Heart left ventricle (tissue), 13 donors: ENCODE data around the gene TERT.

Experiments used
- CTCF ChIP-seq, 12 donors: fragments of 200-600 bp; sonication (generic) in 4 of 12; IDR thresholded peaks; one replicate each; pipeline versions ENCODE4 v1.5.0 to v1.8.0; 2018 to 2022; ENCODE audit warnings: antibody characterized with exemption in 12 of 12, mild to moderate bottlenecking in 5 of 12
- POLR2A ChIP-seq, 2 donors: fragments of 450-650 bp; IDR thresholded peaks; one replicate each; pipeline ENCODE4 v1.6.1; 2017; ENCODE audit warnings: antibody characterized with exemption in 2 of 2, mild to moderate bottlenecking in 2 of 2, moderate library complexity in 2 of 2
- donor health status: ischemic (EF 13 %, LVEDD 7.1; RV severe dilation, severe dysfunction).
- donor health status: DM: no; HTN: yes; CAD: no.
- donor health status: DM: no; HTN: no; CAD: no.
- donor health status: ischemic (EF 25% LVEDD 6.9; RV normal size, moderate dysfunction).
- donor health status: ischemic (EF 25% LVEDD 5.7; RV mildly dilated, moderate dysfunction).
- donor health status: ischemic (EF 35%, LVEDD 5.7; RV mildly dilated, moderate dysfunction).
- donor health status: nonischemic (EF 11% LVEDD 7.7; RV severe dilation, severe dysfunction).
- donor health status: DM: yes; HTN: yes; CAD: no.
- donor health status: PGD.
- donor health status: ischemic (EF 29% LVEDD 5.4; RV normal size, mild dysfunction).
- donor health status: nonischemic (EF 23%, LVEDD 6.1; RV moderate dilation, normal function).

GRCh38 chr5:1342268-1342667, 47.4 kb upstream of the TERT start:
- TF ChIP-seq CTCF (IDR thresholded peaks at IDR 0.05) (no peak), POLR2A (IDR thresholded peaks at IDR 0.05) (no peak)
